Motor neuron (in vitro differentiated cells): Measurements from ENCODE around the gene COX7A2L. TPM values are rescaled to one million over a fixed set of nuclear protein-coding genes. Genes with fewer than 3 reads are reported as not detected.
A peak's percentile ranks its signal among the peaks of the same experiment; 100 is the strongest.
"Not testable (repeated sequence)": the region's sequence is repeated elsewhere in the genome, so short reads cannot be mapped to it uniquely, and the experiment has no call there.

ENCODE experiments used
- ATAC-seq, 8 experiments: fragments of 200-7000 bp; cut with Tn5 transposase; replicated peaks in 6 of 8; 2 replicates each; pipeline ENCODE4 v1.8.0; 2021; ENCODE audit warnings: mild to moderate bottlenecking in 8 of 8, moderate library complexity in 8 of 8
- H3K27ac ChIP-seq, 2 donors: fragments of 250-450 bp; sonication (Bioruptor Pico); 2 replicates each; pipeline ENCODE4 v1.9.0; 2021; ENCODE audit warnings: antibody characterized with exemption in 2 of 2, mild to moderate bottlenecking in 2 of 2, moderate library complexity in 1 of 2
- H3K4me1 ChIP-seq, 2 donors: fragments of 250-450 bp; sonication (Bioruptor Pico); replicated peaks in 1 of 2; 2 replicates each; pipeline ENCODE4 v1.6.1; 2021; ENCODE audit warnings: antibody characterized with exemption in 2 of 2, mild to moderate bottlenecking in 2 of 2, moderate library complexity in 1 of 2
- H3K4me3 ChIP-seq, 5 donors: fragments of 250-450 bp; sonication (Bioruptor Pico); 2 replicates each; pipeline ENCODE4 v1.9.0; 2021; ENCODE audit warnings: antibody characterized with exemption in 5 of 5, mild to moderate bottlenecking in 5 of 5, moderate library complexity in 4 of 5
- WGBS, 10 experiments: fragments of 450-650 bp; shearing (Covaris generic); methylation state at CpG; one replicate each; pipeline ENCODE4 v1.0.0; 2022; 5-methylcytosine and 5-hydroxymethylcytosine counted together
- in situ Hi-C, 9 experiments: fragments of 400-800 bp; cut with MboI; loops; one replicate each; pipeline ENCODE4 v1.15.0; 2021; ENCODE audit warnings: low sequenced_read_pairs in 9 of 9, low pct_unique_long_range_greater_than_20kb in 2 of 9; ENCODE audit not compliant: unreplicated experiment in 9 of 9
- total RNA-seq, 8 experiments: library from RNA; unstranded; fragments of 300-600 nt; gene quantifications; 2 replicates each; pipeline versions ENCODE4 v1.2.3 to v1.2.4, GENCODE V29; 2022

COX7A2L gene
- total RNA-seq, 8 experiments from 2014 or later = 97.5 to 299 (median 176) TPM

DNA sequence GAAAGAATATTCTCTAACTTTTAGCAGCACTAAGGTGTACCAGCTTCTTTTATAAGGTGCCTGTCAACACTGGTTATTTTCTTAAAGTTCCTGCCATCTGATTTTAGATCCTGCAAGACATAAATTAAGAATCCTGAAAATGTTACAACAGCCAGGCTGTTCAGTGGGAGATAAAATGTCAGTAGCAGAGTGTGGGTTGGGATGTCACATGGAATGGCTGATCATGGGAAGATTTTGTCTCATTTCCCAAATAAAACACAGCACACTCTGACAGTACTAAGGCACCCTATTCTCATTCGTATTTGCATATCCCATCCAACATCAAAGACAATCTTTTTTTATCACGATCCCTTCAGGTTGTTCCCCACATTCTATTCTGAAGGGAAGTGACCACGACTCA lies 2.4 kb upstream of the COX7A2L start:
- H3K4me3 ChIP-seq = no peak overlapping the region
- WGBS, 10 experiments = 20 to 84% (median 57%) methylated on average over 1 to 3 of the region's 3 CpGs; no CpG with 5 or more reads in 3 of the 10 experiments
- in situ Hi-C loops = loop anchor here in 2 of 9 experiments (25.0 kb wide), 2 partner anchors 251 to 501 kb away; no protein-coding TSS in a partner anchor
- no peak for ATAC-seq
- no peak overlapping the region for H3K27ac ChIP-seq
- H3K4me1 ChIP-seq = peaks cover 12 to 27% of the 10 kb centered on the region in 2 donors

GRCh38 chr2:42361728-42362283 lies 789 bp upstream of the COX7A2L start:
- H3K4me3 ChIP-seq = peak overlapping the region; percentile 74 to 98 (median 82)
- WGBS, 10 experiments = 13 to 71% (median 39%) methylated on average over 1 to 5 of the region's 6 CpGs
- H3K4me1 ChIP-seq = peaks cover 12 to 22% of the 10 kb centered on the region in 2 donors
- H3K27ac ChIP-seq = no peak overlapping the region
- no peak for ATAC-seq
- in situ Hi-C loops = loop anchor here in 2 of 9 experiments (25.0 kb wide), 2 partner anchors 250 to 500 kb away; no protein-coding TSS in a partner anchor

DNA sequence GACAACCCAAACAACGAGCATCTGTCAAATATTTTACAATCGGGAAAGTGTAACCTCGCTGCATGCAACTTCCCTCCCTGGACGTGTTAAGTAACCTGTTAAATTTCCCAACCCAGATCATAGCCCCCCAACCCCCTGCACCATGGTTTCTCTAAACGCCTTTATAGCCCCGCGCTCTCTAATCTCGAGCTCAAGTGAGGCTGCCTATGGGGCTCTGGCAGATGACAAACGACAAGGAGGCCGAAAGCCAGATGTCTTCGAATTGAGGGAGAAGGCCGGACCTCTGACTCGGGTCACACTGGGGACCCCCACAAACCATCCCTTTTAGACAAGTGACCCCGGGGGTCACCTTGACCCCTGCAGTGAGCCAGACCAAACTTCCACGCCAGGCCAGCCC lies 526 bp downstream of the COX7A2L start:
- H3K4me3 ChIP-seq = peak overlapping the region; percentile 74 to 98 (median 82)
- H3K27ac ChIP-seq = peak overlapping the region; percentile 97 to 98
- WGBS, 10 experiments = 0 to 4% (median 0%) methylated on average over 1 to 9 of the region's 15 CpGs; no CpG with 5 or more reads in 3 of the 10 experiments
- peaks cover 12 to 22% of the 10 kb centered on the region in 2 donors for H3K4me1 ChIP-seq
- ATAC-seq = peak in 1 of 8 experiments; percentile 1
- in situ Hi-C loops = loop anchor here in 2 of 9 experiments (25.0 kb wide), 2 partner anchors 248 to 498 kb away; no protein-coding TSS in a partner anchor

- Histone ChIP-seq H3K27ac (peak overlapping the region; percentile 97 to 98), H3K4me3 (peak overlapping the region; percentile 74 to 98 (median 82)), H3K4me1 (peaks cover 12 to 21% of the 10 kb centered on the region in 2 donors)
- WGBS, 10 experiments = 3 to 50% (median 30%) methylated on average over 2 to 11 of the region's 12 CpGs; no CpG with 5 or more reads in 2 of the 10 experiments
- in situ Hi-C loops = loop anchor here in 2 of 9 experiments (25.0 kb wide), 2 partner anchors 248 to 498 kb away; no protein-coding TSS in a partner anchor
- ATAC-seq = peak in 1 of 8 experiments; percentile 1
These were observed 993 bp downstream of the COX7A2L start for GRCh38 chr2:42359965-42360483.

- WGBS, 10 experiments = 24 to 73% (median 60%) methylated on average over 1 to 6 of the region's 6 CpGs; no CpG with 5 or more reads in 1 of the 10 experiments
- ATAC-seq = peak in 2 of 8 experiments; percentile 5 to 7
- Histone ChIP-seq H3K4me3 (peak overlapping the region; percentile 74 to 98 (median 82)), H3K27ac (peak overlapping the region in 1 of 2 donors; percentile 98), H3K4me1 (peaks cover 12 to 17% of the 10 kb centered on the region in 2 donors)
- in situ Hi-C loops = loop anchor here in 2 of 9 experiments (25.0 kb wide), 2 partner anchors 247 to 497 kb away; no protein-coding TSS in a partner anchor
These were observed 1.6 kb downstream of the COX7A2L start for GRCh38 chr2:42359304-42359964.

DNA sequence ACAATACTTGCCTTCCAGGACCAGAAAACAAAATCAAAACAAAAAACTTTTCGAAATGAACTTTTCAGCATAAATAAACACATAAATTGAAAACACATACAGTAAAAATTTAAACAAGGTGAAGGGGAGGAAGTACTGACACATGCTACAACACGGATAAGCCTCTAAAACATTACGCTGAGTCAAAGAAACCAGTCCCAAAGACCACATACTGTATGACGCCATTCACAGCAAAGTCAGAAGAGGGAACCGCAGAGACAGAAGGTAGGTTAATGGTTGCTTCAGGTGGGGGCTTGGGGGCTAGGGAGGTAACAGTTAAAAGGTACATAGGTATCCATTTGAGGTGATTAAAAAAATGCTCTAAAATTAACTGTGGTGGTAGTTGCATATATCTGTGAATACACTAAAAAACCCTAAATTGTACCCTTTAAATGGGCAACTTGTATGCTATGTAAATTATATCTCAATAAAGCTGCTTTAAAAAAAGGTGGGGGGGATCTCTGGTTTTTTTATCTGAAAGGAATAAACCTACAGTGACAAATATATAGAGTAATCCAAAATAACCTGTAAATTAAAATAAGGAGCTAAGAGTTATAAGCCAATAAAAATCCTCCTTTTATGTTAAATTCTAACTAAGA lies 7.1 kb downstream of the COX7A2L start:
- H3K4me3 ChIP-seq = no peak overlapping the region
- H3K4me1 ChIP-seq = no peaks in the 10 kb centered on the region
- WGBS, 10 experiments = 66 to 100% (median 89%) methylated on average over 1 to 5 of the region's 5 CpGs
- H3K27ac ChIP-seq = no peak overlapping the region
- in situ Hi-C loops = loop anchor here in 2 of 9 experiments (25.0 kb wide), 2 partner anchors 242 to 492 kb away; no protein-coding TSS in a partner anchor
- no peak for ATAC-seq

DNA sequence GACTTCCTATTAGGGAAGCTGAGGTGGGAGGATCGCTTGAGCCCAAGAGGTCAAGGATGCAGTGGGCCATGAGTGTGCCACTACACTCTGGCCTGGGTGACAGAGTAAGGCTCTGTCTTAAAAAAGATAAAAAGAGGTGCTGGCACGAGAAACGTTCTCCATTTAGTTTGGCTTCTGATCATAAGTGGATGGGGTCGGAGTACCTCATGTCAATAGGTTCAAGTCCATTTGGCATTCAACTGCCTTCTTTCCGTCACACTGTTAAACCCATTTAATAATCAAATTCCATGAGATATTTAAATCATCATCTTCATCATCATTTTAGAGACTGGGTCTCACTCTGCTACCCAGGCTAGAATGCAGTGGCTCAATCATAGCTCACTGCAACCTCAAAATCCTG lies 9.2 kb downstream of the COX7A2L start:
- no peak for ATAC-seq
- Histone ChIP-seq H3K27ac (no peak overlapping the region), H3K4me1 (no peaks in the 10 kb centered on the region), H3K4me3 (no peak overlapping the region)
- WGBS, 10 experiments = 54 to 100% (median 87%) methylated on average over 1 to 5 of the region's 5 CpGs; no CpG with 5 or more reads in 3 of the 10 experiments
- in situ Hi-C loops = loop anchor here in 2 of 9 experiments (25.0 kb wide), 2 partner anchors 240 to 490 kb away; no protein-coding TSS in a partner anchor

GRCh38 chr2:42350434-42351063 lies 10.5 kb downstream of the COX7A2L start:
- ATAC-seq = no peak
- 20 to 100% (median 100%) methylated on average over 1 to 3 of the region's 3 CpGs; no CpG with 5 or more reads in 1 of the 10 experiments for WGBS, 10 experiments
- Histone ChIP-seq H3K4me3 (no peak overlapping the region), H3K4me1 (no peaks in the 10 kb centered on the region), H3K27ac (no peak overlapping the region)
- in situ Hi-C loops = loop anchor here in 2 of 9 experiments (25.0 kb wide), 2 partner anchors 238 to 488 kb away; no protein-coding TSS in a partner anchor

- no peak for ATAC-seq
- no peak overlapping the region for H3K4me3 ChIP-seq
- H3K4me1 ChIP-seq = peaks cover 0 to under 1% of the 10 kb centered on the region in 2 donors
- in situ Hi-C loops = loop anchor here in 1 of 9 experiments (25.0 kb wide), 1 partner anchor 486 kb away; no protein-coding TSS in a partner anchor
- WGBS, 10 experiments = 91 to 100% (median 98%) methylated on average over 3 to 7 of the region's 8 CpGs
- H3K27ac ChIP-seq = no peak overlapping the region
These were observed 12.8 kb downstream of the COX7A2L start for GRCh38 chr2:42348113-42348805.

- not testable (repeated sequence) for ATAC-seq, H3K27ac ChIP-seq, H3K4me1 ChIP-seq, H3K4me3 ChIP-seq
- WGBS, 10 experiments = 89 to 100% (median 96%) methylated on average over 2 to 12 of the region's 12 CpGs; no CpG with 5 or more reads in 3 of the 10 experiments
- in situ Hi-C loops = loop anchor here in 1 of 9 experiments (25.0 kb wide), 1 partner anchor 485 kb away; no protein-coding TSS in a partner anchor
These were observed 13.5 kb downstream of the COX7A2L start for GRCh38 chr2:42347518-42347917.

- 81 to 100% (median 97%) methylated on average over 2 to 6 of the region's 6 CpGs; no CpG with 5 or more reads in 2 of the 10 experiments for whole genome bisulfite sequencing, 10 experiments
- in situ Hi-C loops = loop anchor here in 1 of 9 experiments (25.0 kb wide), 1 partner anchor 485 kb away; no protein-coding TSS in a partner anchor
- not testable (repeated sequence) for ATAC-seq
These were observed 14.2 kb downstream of the COX7A2L start for GRCh38 chr2:42346856-42347255.

More at GRCh38 chr2:42346856-42347255, 14.2 kb downstream of the COX7A2L start:
- H3K4me1 ChIP-seq = peaks cover 13 to 14% of the 10 kb centered on the region in 2 donors
- not testable (repeated sequence) for H3K27ac ChIP-seq, H3K4me3 ChIP-seq
